HEK293 (cell line): ENCODE results near the gene POLR2J2.
"Not testable (repeated sequence)": the region's sequence is repeated elsewhere in the genome, so short reads cannot be mapped to it uniquely, and the experiment has no call there.

Source experiments
- CTCF ChIA-PET: fragments of 350-600 bp; formaldehyde crosslinking; extraction: SDS; loops from one replicate; lab custom pipeline; 2021; ENCODE audit warnings: antibody characterized with exemption; lab: Yijun Ruan, JAX
- POLR2A ChIA-PET: fragments of 300-600 bp; formaldehyde crosslinking; extraction: SDS; loops from one replicate; lab custom pipeline; 2020; ENCODE audit warnings: antibody characterized with exemption, inconsistent platforms; lab: Yijun Ruan, JAX
- H3K27ac ChIP-seq: fragments of 200-500 bp; sonication (Bioruptor generic); 2 replicates; pipeline ENCODE4 v1.5.1; 2014; ENCODE audit warnings: low read depth, low read length, control low read depth, inconsistent platforms; ENCODE audit errors: extremely low read depth
- H3K36me3 ChIP-seq, 2 experiments: fragments of 200-500 bp in 1 of 2; sonication (Bioruptor generic) in 1 of 2; 1 replicate in 1 of 2; 2 replicates in 1 of 2; pipeline ENCODE4 v1.5.1; 2014 to 2017; ENCODE audit warnings: inconsistent platforms in 2 of 2, low read length in 2 of 2; ENCODE audit not compliant: control insufficient read depth in 2 of 2, insufficient read depth in 1 of 2
- H3K4me1 ChIP-seq: fragments of 200-500 bp; sonication (Bioruptor generic); 2 replicates; pipeline ENCODE4 v1.5.1; 2014; ENCODE audit warnings: mild to moderate bottlenecking, low read length, inconsistent platforms; ENCODE audit not compliant: control insufficient read depth, insufficient read depth
- H3K4me3 ChIP-seq: 2 replicates; pipeline ENCODE4 v1.5.1; 2011; ENCODE audit warnings: low read depth, mild to moderate bottlenecking, control low read depth, low read length, moderate library complexity
- H3K9me3 ChIP-seq: fragments of 200-500 bp; sonication (Bioruptor generic); 2 replicates; pipeline ENCODE4 v1.5.1; 2014; ENCODE audit warnings: low read depth, low read length, inconsistent platforms; ENCODE audit not compliant: control insufficient read depth, insufficient read depth

POLR2J2 gene

DNA sequence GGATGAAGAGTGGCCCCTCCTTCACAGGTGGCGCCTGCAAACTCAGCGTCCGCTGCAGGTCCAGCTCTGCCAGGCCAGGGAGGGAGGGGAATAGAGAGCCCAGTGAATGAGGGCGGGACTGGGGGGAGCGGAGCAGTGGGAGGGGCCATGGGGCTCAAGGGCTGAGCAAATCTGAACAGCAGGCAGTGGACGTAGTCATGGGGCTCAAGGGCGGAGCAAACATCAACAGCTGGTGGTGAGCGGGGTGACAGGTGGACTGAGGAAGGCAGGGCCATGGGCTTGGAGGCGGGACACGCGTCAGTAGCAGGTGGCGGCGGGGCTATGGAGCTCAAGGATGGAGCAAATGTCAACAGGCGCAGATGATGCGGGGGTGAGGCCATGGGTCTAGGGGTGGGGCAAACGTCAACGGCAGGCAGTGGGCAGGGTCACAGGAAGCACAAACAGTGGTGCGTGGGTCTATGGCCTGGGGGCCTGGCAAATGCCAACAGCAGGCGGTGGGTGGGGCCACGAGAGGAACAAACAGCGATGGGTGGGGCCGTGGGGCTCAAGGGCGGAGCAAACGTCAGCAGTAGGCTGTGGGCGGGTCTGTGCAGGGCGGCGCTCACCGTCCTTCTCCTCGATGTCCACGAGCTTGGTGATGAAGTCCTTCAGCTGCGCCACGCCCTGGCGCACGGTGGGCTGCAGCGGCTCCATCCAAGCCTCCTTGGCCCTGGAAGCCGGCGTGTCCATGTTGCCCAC lies 17.0 kb upstream of the POLR2J2 start:
- POLR2A ChIA-PET, H3K27ac ChIP-seq, H3K36me3 ChIP-seq, CTCF ChIA-PET, H3K4me3 ChIP-seq, H3K9me3 ChIP-seq, H3K4me1 ChIP-seq: not testable (repeated sequence)

DNA sequence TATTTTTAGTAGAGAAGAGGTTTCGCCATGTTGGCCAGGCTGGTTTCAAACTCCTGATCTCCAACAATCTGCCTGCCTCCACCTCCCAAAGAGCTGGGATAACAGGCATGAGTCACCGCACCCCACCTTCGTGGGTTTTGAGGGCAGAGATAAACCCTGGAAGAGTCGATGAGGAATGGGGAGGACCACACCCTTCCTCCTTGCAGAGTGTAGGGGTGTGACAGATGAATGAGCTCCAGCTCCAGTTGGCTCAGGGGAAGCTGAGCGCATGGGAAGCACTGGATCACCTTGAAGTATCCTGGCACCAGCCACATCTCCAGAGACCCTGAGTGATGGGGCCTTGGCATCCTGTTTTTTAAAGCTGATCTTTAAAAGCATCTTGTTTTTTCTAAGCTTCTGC lies 11.1 kb upstream of the POLR2J2 start:
- H3K9me3 ChIP-seq, H3K4me3 ChIP-seq, H3K4me1 ChIP-seq, CTCF ChIA-PET, H3K27ac ChIP-seq, POLR2A ChIA-PET, H3K36me3 ChIP-seq: not testable (repeated sequence)

DNA sequence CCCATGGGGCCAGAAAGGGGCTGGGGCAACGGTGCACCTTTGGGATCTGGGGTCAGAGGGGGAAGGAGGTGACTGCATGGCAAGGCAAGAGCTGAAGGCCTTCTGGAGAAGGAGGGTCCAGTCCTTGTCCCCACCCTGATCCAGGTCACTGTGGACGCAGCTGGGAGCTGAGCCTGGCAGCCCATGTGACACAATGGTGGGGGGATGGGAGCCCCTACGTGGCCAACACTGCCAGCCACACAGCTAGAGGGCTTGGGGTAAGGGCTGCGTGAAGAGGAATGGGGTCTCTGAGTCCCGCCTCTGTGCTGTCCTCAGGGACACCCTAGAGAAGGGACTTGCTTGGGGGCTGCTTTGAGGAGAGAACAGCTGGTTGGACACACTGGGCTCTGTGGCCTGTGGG lies 9.3 kb upstream of the POLR2J2 start:
- CTCF ChIA-PET, H3K4me3 ChIP-seq, POLR2A ChIA-PET, H3K36me3 ChIP-seq, H3K27ac ChIP-seq, H3K9me3 ChIP-seq, H3K4me1 ChIP-seq: not testable (repeated sequence)

DNA sequence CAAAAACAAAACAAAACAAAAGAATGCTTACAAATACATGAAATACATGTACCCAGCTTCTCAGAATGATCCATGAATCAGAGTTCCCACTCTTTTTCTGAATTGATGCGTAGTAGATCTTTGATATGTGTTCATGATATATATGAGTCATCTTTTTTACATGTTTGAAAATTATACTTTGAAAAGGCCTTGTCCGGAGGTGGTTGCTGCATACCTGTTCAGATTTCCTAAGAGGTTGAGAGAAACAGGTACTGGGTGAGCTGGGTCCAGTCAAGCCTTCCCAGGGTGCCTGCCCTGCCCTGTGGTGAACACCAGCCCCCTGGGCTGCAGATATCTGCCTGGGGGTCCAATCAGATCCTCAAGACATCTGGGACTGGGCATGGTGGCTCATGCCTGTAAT lies 4.1 kb upstream of the POLR2J2 start:
- H3K36me3 ChIP-seq, H3K4me3 ChIP-seq, H3K27ac ChIP-seq, CTCF ChIA-PET, H3K4me1 ChIP-seq, POLR2A ChIA-PET, H3K9me3 ChIP-seq: not testable (repeated sequence)

- H3K36me3 ChIP-seq, H3K27ac ChIP-seq, CTCF ChIA-PET, POLR2A ChIA-PET, H3K4me1 ChIP-seq, H3K4me3 ChIP-seq, H3K9me3 ChIP-seq: not testable (repeated sequence)
Measured at GRCh38 chr7:102673447-102674067, 2.1 kb upstream of the POLR2J2 start.

DNA sequence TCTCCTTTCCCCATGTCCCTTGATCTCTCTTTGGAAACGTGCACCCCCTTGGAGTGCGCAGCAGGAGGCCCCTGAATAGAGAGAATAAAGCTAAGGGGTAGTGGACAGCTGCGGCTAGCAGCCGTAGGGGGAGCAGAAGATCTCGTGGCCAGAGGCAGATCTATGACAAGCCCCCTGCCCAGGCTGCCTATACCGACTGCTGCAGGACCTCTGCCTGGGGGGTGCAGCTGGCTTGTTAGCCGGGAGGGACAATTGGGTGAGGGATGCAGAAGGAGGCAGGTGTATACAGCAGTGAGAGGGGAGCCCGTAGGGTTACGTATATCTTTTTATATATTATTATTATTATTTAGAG lies 469 bp upstream of the POLR2J2 start:
- CTCF ChIA-PET: interaction anchor here (0.6 kb wide), 2 partner anchors 390 to 1423 kb away, joined by 3 read pairs; no protein-coding TSS in a partner anchor
- POLR2A ChIA-PET, H3K36me3 ChIP-seq, H3K9me3 ChIP-seq, H3K4me1 ChIP-seq, H3K27ac ChIP-seq, H3K4me3 ChIP-seq: not testable (repeated sequence)

DNA sequence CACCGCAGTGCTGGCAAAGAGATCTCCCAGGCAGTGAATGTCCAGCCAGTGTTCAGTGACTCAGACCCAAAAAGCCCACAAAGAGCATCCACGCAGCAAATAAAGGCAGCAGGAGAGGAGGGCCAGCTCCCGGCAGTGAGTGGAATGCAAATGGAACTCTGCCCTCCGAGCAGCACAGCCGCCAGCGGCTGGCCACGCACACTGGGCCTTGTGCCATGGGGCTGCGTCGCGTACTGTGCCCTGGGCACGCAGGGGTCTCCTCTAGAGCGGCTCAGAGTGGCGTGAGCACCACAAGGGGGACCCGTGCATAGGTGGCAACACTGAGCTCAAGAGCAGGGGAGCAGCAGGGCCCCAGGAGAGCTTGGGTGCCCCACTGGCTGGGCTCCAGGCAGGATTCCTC lies 3.9 kb downstream of the POLR2J2 start:
- H3K4me3 ChIP-seq, H3K27ac ChIP-seq, H3K36me3 ChIP-seq, H3K9me3 ChIP-seq, CTCF ChIA-PET, H3K4me1 ChIP-seq, POLR2A ChIA-PET: not testable (repeated sequence)

GRCh38 chr7:102666850-102667249 lies 4.6 kb downstream of the POLR2J2 start:
- H3K36me3 ChIP-seq, CTCF ChIA-PET, POLR2A ChIA-PET, H3K27ac ChIP-seq, H3K4me1 ChIP-seq, H3K9me3 ChIP-seq, H3K4me3 ChIP-seq: not testable (repeated sequence)

- H3K36me3 ChIP-seq, H3K4me1 ChIP-seq, H3K9me3 ChIP-seq, CTCF ChIA-PET, H3K27ac ChIP-seq, POLR2A ChIA-PET, H3K4me3 ChIP-seq: not testable (repeated sequence)
Measured at GRCh38 chr7:102664765-102665164, 6.7 kb downstream of the POLR2J2 start.

DNA sequence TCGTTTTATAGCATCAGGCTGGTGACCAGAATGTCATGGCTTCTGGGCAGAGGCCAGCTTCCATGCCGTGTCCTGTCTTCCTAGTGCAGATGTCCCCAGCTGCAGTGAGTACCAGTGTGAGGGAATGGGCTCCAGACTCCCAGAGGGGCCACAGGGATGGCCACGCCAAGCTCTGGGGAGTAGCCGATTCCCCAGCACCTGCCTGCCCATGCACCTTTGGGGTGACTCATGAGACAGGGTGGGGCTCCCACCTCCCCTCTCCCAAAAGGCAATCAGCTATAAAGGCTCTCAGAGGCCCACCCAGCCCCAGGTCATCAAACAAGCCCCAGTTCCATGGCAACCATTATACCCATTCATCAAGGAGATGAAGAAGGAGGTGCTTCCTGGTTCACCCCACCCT lies 21.5 kb downstream of the POLR2J2 start, which contains the start of gene SPDYE2B:
Gene SPDYE2B, plus strand, starts transcription at position 396 of the 400 bp plus-strand sequence. CDS start 2,030 bp downstream, outside the sequence.
- CTCF ChIA-PET, H3K4me1 ChIP-seq: not testable (repeated sequence)

GRCh38 chr7:102647813-102648212 lies 23.6 kb downstream of the POLR2J2 start:
- CTCF ChIA-PET, H3K9me3 ChIP-seq, H3K4me1 ChIP-seq, POLR2A ChIA-PET, H3K36me3 ChIP-seq, H3K4me3 ChIP-seq, H3K27ac ChIP-seq: not testable (repeated sequence)

More for the DNA sequence above, 21.5 kb downstream of the POLR2J2 start, which contains the start of gene SPDYE2B:
- H3K36me3 ChIP-seq, POLR2A ChIA-PET, H3K4me3 ChIP-seq, H3K27ac ChIP-seq, H3K9me3 ChIP-seq: not testable (repeated sequence)
